GM12891 (cell line): ENCODE measurements around the gene CTSL.

ENCODE experiments used
- POLR2A ChIP-seq: IDR thresholded peaks from 2 replicates; pipeline ENCODE4 v1.6.1; 2011; ENCODE audit warnings: low read depth, low read length, control low read depth
- POLR2AphosphoS5 ChIP-seq: IDR thresholded peaks from 2 replicates; pipeline ENCODE4 v1.6.1; 2011; ENCODE audit warnings: low read depth, low read length, control low read depth
- POU2F2 ChIP-seq: IDR thresholded peaks from 2 replicates; pipeline ENCODE4 v1.6.1; 2011; ENCODE audit warnings: low read depth, mild to moderate bottlenecking, control low read depth, low read length, moderate library complexity
- SPI1 ChIP-seq: IDR thresholded peaks from 2 replicates; pipeline ENCODE4 v1.6.1; 2011; ENCODE audit warnings: low read depth, low read length, control low read depth
- TAF1 ChIP-seq: IDR thresholded peaks from 2 replicates; pipeline ENCODE4 v1.6.1; 2011; ENCODE audit warnings: low read depth, low read length, control low read depth

- TF ChIP-seq POLR2A, result no peak
- no peak for TF ChIP-seq POU2F2
- no peak for TF ChIP-seq SPI1
- no peak for TF ChIP-seq TAF1
- no peak for TF ChIP-seq POLR2AphosphoS5
Measured at GRCh38 chr9:87713988-87714330, 12.0 kb upstream of the CTSL start.
